ENCODE measurements around the gene XKR7. TPM values are rescaled to one million over a fixed set of nuclear protein-coding genes. Genes with fewer than 3 reads are reported as not detected.

The XKR7 gene
- total RNA-seq, 1 experiment from 2014 or later = 1.3 TPM

- H4K8ac ChIP-seq (replicated peaks; ENCODE audit: insufficient read length, low read depth, low read length) = no peak overlapping the region
- H2BK20ac ChIP-seq (ENCODE audit: low read depth, low read length, poor library complexity, severe bottlenecking) = no peak overlapping the region
- no peak overlapping the region for H2AFZ ChIP-seq (ENCODE audit: low read length)
- H2BK5ac ChIP-seq (ENCODE audit: insufficient read length, low read length) = no peak overlapping the region
- no peaks in the 10 kb centered on the region for H4K20me1 ChIP-seq (ENCODE audit: control insufficient read depth, insufficient read depth, insufficient read length)
- H2BK120ac ChIP-seq (ENCODE audit: low read depth, low read length, poor library complexity, severe bottlenecking) = no peak overlapping the region
- no peak overlapping the region for H3K27ac ChIP-seq (ENCODE audit: insufficient read length, low read depth, low read length)
- H2BK15ac ChIP-seq (ENCODE audit: low read depth, low read length) = no peak overlapping the region
- H3K4ac ChIP-seq (ENCODE audit: low read depth, low read length) = no peak overlapping the region
- peaks cover 7% of the 10 kb centered on the region for H3K23me2 ChIP-seq (ENCODE audit: insufficient read length, low read depth, low read length, poor library complexity, severe bottlenecking)
- WGBS (ENCODE audit: extremely low coverage, insufficient read length, low lambda C conversion rate) = no CpG with 5 or more reads among the region's 57 CpGs
- no peak overlapping the region for H2AK5ac ChIP-seq (ENCODE audit: insufficient read length, low read length)
- no peak overlapping the region for H3K18ac ChIP-seq (ENCODE audit: insufficient read length, low read depth, low read length)
- no peak overlapping the region for H3K9ac ChIP-seq (ENCODE audit: extremely low read depth, insufficient read length, low read length)
- no peak overlapping the region for H3K14ac ChIP-seq (ENCODE audit: insufficient read depth, low read length)
- peaks cover 2% of the 10 kb centered on the region; the same call in 1 of the 2 replicates for H3K27me3 ChIP-seq (ENCODE audit: insufficient read depth, low read length)
- H3K79me1 ChIP-seq (ENCODE audit: insufficient read depth, low read depth, low read length, poor library complexity, severe bottlenecking) = no peaks in the 10 kb centered on the region
- Mint-ChIP-seq H3K27ac (peak overlapping the region in 1 of 3 experiments; percentile 90; a peak in 3 of 7 replicates), H3K4me3 (peak overlapping the region; percentile 91 to 92), H3K36me3 (ENCODE audit: insufficient read depth in 1 of 3, low read depth in 3 of 3) (no peaks in the 10 kb centered on the region), H3K27me3 (ENCODE audit: low read depth) (peaks cover 83% of the 10 kb centered on the region), H3K9me3 (no peaks in the 10 kb centered on the region; a peak in 1 of 5 replicates), H3K4me1 (peaks cover 14 to 25% of the 10 kb centered on the region in 2 experiments)
- TF ChIP-seq CTCF (conservative IDR thresholded peaks at IDR 0.05) = no peak; the same call in 2 of the 3 replicates
- no peak overlapping the region for H2BK12ac ChIP-seq (ENCODE audit: insufficient read length, low read depth, low read length)
- no peak overlapping the region for H4K91ac ChIP-seq (ENCODE audit: insufficient read length, low read depth, low read length)
- H3K23ac ChIP-seq (ENCODE audit: insufficient read length, low read depth, low read length) = no peak overlapping the region
- peak; percentile 94 for DNase-seq
- H3K9me3 ChIP-seq (ENCODE audit: control insufficient read depth, low read depth, low read length) = no peaks in the 10 kb centered on the region
- peak overlapping the region; percentile 58 for H3K4me2 ChIP-seq (ENCODE audit: insufficient read depth, insufficient read length, low read length)
- no peaks in the 10 kb centered on the region for H3K4me1 ChIP-seq (ENCODE audit: insufficient read depth, low read length)
- no peak overlapping the region for H3T11ph ChIP-seq (ENCODE audit: low read length)
- no peak overlapping the region for H4K5ac ChIP-seq (ENCODE audit: insufficient read length, low read depth, low read length)
- no peak overlapping the region for H3K56ac ChIP-seq (ENCODE audit: insufficient read length, low read depth, low read length)
- H3K79me2 ChIP-seq (ENCODE audit: insufficient read depth, low read length) = no peaks in the 10 kb centered on the region
Measured at GRCh38 chr20:31968291-31969126, 558 bp downstream of the XKR7 start.

Data from H9 (cell line).